Activated naive CD8-positive, alpha-beta T cell treated with anti-CD3 and anti-CD28 coated beads, Interleukin-2, amount 10 ng/mL, durations not matched to agents 7 days and 5 days (primary cell): ENCODE data around the gene PRDM7. TPM values are rescaled to one million over a fixed set of nuclear protein-coding genes. Genes with fewer than 3 reads are reported as not detected.

Source experiments
- ATAC-seq: fragments of 150-1000 bp; cut with Tn5 transposase; one replicate; pipeline ENCODE4 v1.10.0; 2021; ENCODE audit warnings: low read depth, moderate library complexity
- POLR2A ChIA-PET: fragments of 350-600 bp; sonication (Branson Sonifier 250); formaldehyde crosslinking; loops from one replicate; lab custom pipeline; 2021; ENCODE audit warnings: antibody characterized with exemption; lab: Charles Lee
- DNase-seq: peaks from one replicate; pipeline ENCODE4 v3.0.0; 2021
- H3K27ac Mint-ChIP-seq: one replicate; pipeline ENCODE4 v1.8.0; 2022; ENCODE audit warnings: mild to moderate bottlenecking, mixed read lengths
- H3K27me3 Mint-ChIP-seq: one replicate; pipeline ENCODE4 v1.8.0; 2022; ENCODE audit warnings: mild to moderate bottlenecking, moderate library complexity, mixed read lengths
- H3K36me3 Mint-ChIP-seq: one replicate; pipeline ENCODE4 v1.8.0; 2021; ENCODE audit warnings: mild to moderate bottlenecking, mixed read lengths
- H3K4me1 Mint-ChIP-seq: one replicate; pipeline ENCODE4 v1.8.0; 2021; ENCODE audit warnings: mixed read lengths
- H3K4me3 Mint-ChIP-seq: one replicate; pipeline ENCODE4 v1.8.0; 2022; ENCODE audit warnings: mild to moderate bottlenecking, moderate library complexity, mixed read lengths
- H3K9me3 Mint-ChIP-seq: one replicate; pipeline ENCODE4 v1.8.0; 2021; ENCODE audit warnings: mixed read lengths
- total RNA-seq, 2 experiments: library from RNA; stranded (reverse); gene quantifications; one replicate each; pipeline ENCODE4 v1.2.3, GENCODE V29; 2021

Gene PRDM7
- total RNA-seq, 2 experiments from 2014 or later: not detected

- peak; percentile 83 for ATAC-seq
- Mint-ChIP-seq H3K27ac (no peak overlapping the region), H3K27me3 (peaks cover 24% of the 10 kb centered on the region), H3K36me3 (peaks cover 2% of the 10 kb centered on the region), H3K4me3 (peak overlapping the region; percentile 79), H3K4me1 (peaks cover 19% of the 10 kb centered on the region), H3K9me3 (peaks cover 2% of the 10 kb centered on the region)
- POLR2A ChIA-PET: interaction anchor here (0.6 to 1.1 kb wide), 2 partner anchors 50 to 161 kb away, joined by 6 read pairs; no protein-coding TSS in a partner anchor
- peak; percentile 90 for DNase-seq
Observed at GRCh38 chr16:90022209-90023077, 54.7 kb downstream of the PRDM7 start.

- no peak overlapping the region for H3K4me3 Mint-ChIP-seq
- peaks cover 2% of the 10 kb centered on the region for H3K9me3 Mint-ChIP-seq
- H3K4me1 Mint-ChIP-seq: peaks cover 13% of the 10 kb centered on the region
- no peak for DNase-seq
- H3K27me3 Mint-ChIP-seq: peaks cover 32% of the 10 kb centered on the region
- POLR2A ChIA-PET: interaction anchor here (1.5 kb wide), 1 partner anchor 98 kb away, joined by 3 read pairs; the partner anchor contains the start of gene TUBB3
- H3K36me3 Mint-ChIP-seq: peaks cover 2% of the 10 kb centered on the region
- H3K27ac Mint-ChIP-seq: no peak overlapping the region
- ATAC-seq: no peak
Observed at GRCh38 chr16:90020838-90021382, 56.2 kb downstream of the PRDM7 start.

- H3K27me3 Mint-ChIP-seq: peaks cover 36% of the 10 kb centered on the region
- POLR2A ChIA-PET: interaction anchor here (1.4 to 1.5 kb wide), 2 partner anchors 97 to 147 kb away, joined by 3 read pairs; partner anchors contain the start of genes TCF25 and TUBB3
- ATAC-seq (no peak), DNase-seq (no peak)
- peaks cover 2% of the 10 kb centered on the region for H3K9me3 Mint-ChIP-seq
- H3K27ac Mint-ChIP-seq: no peak overlapping the region
- peak overlapping the region; percentile 66 for H3K4me3 Mint-ChIP-seq
- peaks cover 2% of the 10 kb centered on the region for H3K36me3 Mint-ChIP-seq
- H3K4me1 Mint-ChIP-seq: peaks cover 12% of the 10 kb centered on the region
Observed at GRCh38 chr16:90020260-90020837, 56.8 kb downstream of the PRDM7 start.

- Mint-ChIP-seq H3K4me1 (peaks cover 12% of the 10 kb centered on the region), H3K9me3 (peaks cover 2% of the 10 kb centered on the region), H3K27me3 (peaks cover 39% of the 10 kb centered on the region), H3K4me3 (peak overlapping the region; percentile 66), H3K36me3 (peaks cover 2% of the 10 kb centered on the region), H3K27ac (no peak overlapping the region)
- ATAC-seq (peak; percentile 29), DNase-seq (peak; percentile 70)
- POLR2A ChIA-PET: interaction anchor here (1.4 kb wide), 1 partner anchor 146 kb away, joined by 3 read pairs; the partner anchor contains the start of gene TCF25
Observed at GRCh38 chr16:90019543-90020259, 57.4 kb downstream of the PRDM7 start.

- no peak within 1 kb of the TSS for H3K27ac Mint-ChIP-seq
- H3K9me3 Mint-ChIP-seq: peaks cover 2% of the 10 kb centered on the region
- peaks cover 2% of the 10 kb centered on the region for H3K36me3 Mint-ChIP-seq
- POLR2A ChIA-PET: interaction anchor here (1.4 kb wide), 1 partner anchor 145 kb away, joined by 3 read pairs; the partner anchor contains the start of gene TCF25
- H3K4me1 Mint-ChIP-seq: peaks cover 12% of the 10 kb centered on the region
- H3K27me3 Mint-ChIP-seq: peaks cover 39% of the 10 kb centered on the region
- DNase-seq (no peak), ATAC-seq (no peak)
- H3K4me3 Mint-ChIP-seq: peak within 1 kb of the TSS; percentile 66
Observed at GRCh38 chr16:90018652-90019542, 58.2 kb downstream of the PRDM7 start, which contains the start of gene DBNDD1. TSS of gene DBNDD1 (minus strand) at chr16:90019456. CDS start at chr16:90019341, 115 bp downstream.

GRCh38 chr16:90018297-90018651 lies 58.9 kb downstream of the PRDM7 start:
- peaks cover 2% of the 10 kb centered on the region for H3K9me3 Mint-ChIP-seq
- peak overlapping the region; percentile 57 for H3K4me3 Mint-ChIP-seq
- ATAC-seq (no peak), DNase-seq (no peak)
- H3K36me3 Mint-ChIP-seq: peaks cover 2% of the 10 kb centered on the region
- H3K27ac Mint-ChIP-seq: no peak overlapping the region
- POLR2A ChIA-PET: interaction anchor here (0.6 kb wide), 1 partner anchor 365 kb away, joined by 4 read pairs; no protein-coding TSS in a partner anchor
- H3K27me3 Mint-ChIP-seq: peaks cover 39% of the 10 kb centered on the region
- peaks cover 12% of the 10 kb centered on the region for H3K4me1 Mint-ChIP-seq

- Mint-ChIP-seq H3K27me3 (peaks cover 44% of the 10 kb centered on the region), H3K4me3 (no peak overlapping the region), H3K27ac (no peak overlapping the region), H3K4me1 (peaks cover 5% of the 10 kb centered on the region), H3K9me3 (no peaks in the 10 kb centered on the region), H3K36me3 (no peaks in the 10 kb centered on the region)
- ATAC-seq (no peak), DNase-seq (no peak)
- POLR2A ChIA-PET: no interaction called here
Observed at GRCh38 chr16:90016339-90016950, 60.7 kb downstream of the PRDM7 start.

GRCh38 chr16:90015586-90016338 lies 61.4 kb downstream of the PRDM7 start:
- Mint-ChIP-seq H3K4me1 (peaks cover 1% of the 10 kb centered on the region), H3K27ac (no peak overlapping the region), H3K27me3 (peaks cover 40% of the 10 kb centered on the region), H3K36me3 (no peaks in the 10 kb centered on the region), H3K9me3 (no peaks in the 10 kb centered on the region), H3K4me3 (no peak overlapping the region)
- ATAC-seq: no peak
- DNase-seq: no peak
- POLR2A ChIA-PET: no interaction called here

- Mint-ChIP-seq H3K9me3 (no peaks in the 10 kb centered on the region), H3K36me3 (no peaks in the 10 kb centered on the region), H3K4me1 (peaks cover 15% of the 10 kb centered on the region), H3K27me3 (peaks cover 40% of the 10 kb centered on the region), H3K27ac (no peak overlapping the region), H3K4me3 (no peak overlapping the region)
- DNase-seq (no peak), ATAC-seq (no peak)
- POLR2A ChIA-PET: interaction anchor here (0.6 kb wide), 1 partner anchor 63 kb away, joined by 4 read pairs; no protein-coding TSS in a partner anchor
Observed at GRCh38 chr16:90012991-90013745, 64.0 kb downstream of the PRDM7 start.

GRCh38 chr16:90011908-90012501 lies 65.1 kb downstream of the PRDM7 start:
- Mint-ChIP-seq H3K9me3 (no peaks in the 10 kb centered on the region), H3K4me3 (no peak overlapping the region), H3K4me1 (peaks cover 15% of the 10 kb centered on the region), H3K27ac (no peak overlapping the region), H3K27me3 (peaks cover 29% of the 10 kb centered on the region), H3K36me3 (no peaks in the 10 kb centered on the region)
- POLR2A ChIA-PET: no interaction called here
- DNase-seq: no peak
- ATAC-seq: no peak
